GM18867 (cell line): Measurements from ENCODE around the gene CARTPT.

Experiments used
- ATAC-seq: cut with Tn5 transposase; IDR thresholded peaks from one replicate; pipeline ENCODE4 v1.9.1; 2021; ENCODE audit warnings: mild to moderate bottlenecking, moderate library complexity; ENCODE audit not compliant: unreplicated experiment

CARTPT gene

GRCh38 chr5:71719063-71719964, at the start of gene CARTPT:
Gene CARTPT (plus strand): TSS chr5:71719275. CDS start chr5:71719294, 19 bp downstream.
- no peak for ATAC-seq

DNA sequence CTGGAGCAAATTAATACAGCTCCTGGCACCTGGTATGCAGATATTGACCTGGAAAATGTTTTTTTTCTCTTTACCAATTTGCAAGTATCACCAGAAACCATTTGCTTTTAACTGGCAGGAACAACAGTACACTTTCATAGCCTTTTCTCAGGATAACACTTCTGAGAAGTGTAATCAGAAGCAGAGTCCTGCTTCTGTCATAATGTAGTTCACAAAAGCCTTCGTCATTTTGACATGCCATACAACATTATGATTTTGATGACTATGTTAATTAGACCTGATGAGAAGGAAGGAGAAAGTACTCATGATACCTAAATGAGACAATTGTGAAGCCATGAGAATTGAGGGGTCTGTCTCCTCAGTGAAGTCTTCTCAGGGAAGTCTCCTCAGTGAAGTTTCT, 41.1 kb upstream of the CARTPT start:
- no peak for ATAC-seq

GRCh38 chr5:71679714-71680113, 39.4 kb upstream of the CARTPT start:
- ATAC-seq: no peak

- ATAC-seq: no peak
Measured at GRCh38 chr5:71680510-71680909, 38.6 kb upstream of the CARTPT start.

GRCh38 chr5:71681296-71681695, 37.8 kb upstream of the CARTPT start:
- no peak for ATAC-seq

DNA sequence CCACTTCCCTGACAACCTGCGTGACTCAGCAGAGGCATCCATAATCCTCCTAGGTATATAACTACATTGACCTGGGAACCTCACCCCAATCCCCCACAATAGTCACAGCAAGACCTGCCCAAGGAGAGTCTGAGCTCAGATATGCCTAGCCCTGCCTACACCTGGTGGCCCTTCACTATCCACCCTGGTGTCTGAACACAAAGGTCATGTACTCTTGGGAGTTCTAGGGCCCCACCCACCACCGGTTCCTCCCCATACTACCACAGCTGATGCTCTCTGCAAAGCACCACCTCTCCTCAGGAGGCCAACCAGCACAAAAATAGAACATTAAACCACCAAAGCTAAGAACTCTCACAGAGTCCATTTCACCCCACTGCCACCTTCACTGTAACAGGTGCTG, 34.8 kb upstream of the CARTPT start:
- no peak for ATAC-seq

DNA sequence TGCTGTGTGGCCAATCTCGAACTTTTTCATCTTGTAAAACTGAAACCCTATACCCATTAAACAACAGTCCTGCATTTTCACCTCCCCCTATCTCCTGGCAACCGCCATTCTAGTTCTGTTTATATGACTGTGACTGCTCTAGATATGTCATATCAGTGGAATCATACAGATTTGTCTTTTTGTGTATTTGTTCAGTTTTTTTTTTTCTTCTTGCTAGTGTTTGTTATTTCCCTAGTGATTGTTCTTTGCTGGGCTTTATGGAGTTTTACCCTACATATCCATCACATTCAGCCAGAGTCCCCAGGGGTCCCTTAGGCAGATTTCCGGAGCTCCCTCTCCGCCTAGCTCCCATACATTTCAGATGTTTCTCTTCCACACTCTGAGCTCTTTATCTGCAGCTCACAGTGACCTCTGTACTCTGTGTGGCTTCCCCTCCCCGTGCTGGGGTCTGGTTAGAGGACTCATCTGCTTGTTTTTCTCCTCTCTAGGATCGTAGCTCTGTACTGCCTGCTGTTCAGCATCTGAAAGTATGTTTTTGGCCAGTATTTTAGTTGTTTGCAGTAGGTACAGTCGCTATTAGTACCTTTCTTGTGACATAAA, 25.1 kb upstream of the CARTPT start:
- no peak for ATAC-seq

- no peak for ATAC-seq
Measured at GRCh38 chr5:71695071-71695470, 24.0 kb upstream of the CARTPT start.

GRCh38 chr5:71695595-71695994, 23.5 kb upstream of the CARTPT start:
- ATAC-seq: no peak

DNA sequence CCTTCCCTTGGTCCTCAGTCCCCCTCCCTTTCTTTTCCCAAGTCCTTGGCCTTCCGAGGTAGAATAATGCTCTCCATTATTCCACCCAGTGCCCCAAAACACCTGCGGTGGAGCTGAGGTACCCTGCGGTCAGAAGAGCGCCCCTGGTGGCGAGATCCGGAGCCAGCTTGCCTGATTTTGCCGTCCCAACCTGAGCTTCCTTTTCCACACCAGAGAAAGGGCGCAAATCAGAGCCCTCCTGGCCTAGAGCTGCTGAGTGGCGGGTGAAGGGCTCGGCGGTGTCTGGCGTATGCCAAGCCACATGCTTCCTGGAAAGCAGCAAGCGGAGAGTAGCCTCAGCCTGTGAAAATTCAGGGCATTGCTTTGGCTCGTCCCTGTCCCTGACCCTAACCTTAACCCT, 21.1 kb upstream of the CARTPT start:
- no peak for ATAC-seq

- ATAC-seq: no peak
Measured at GRCh38 chr5:71699233-71699632, 19.8 kb upstream of the CARTPT start.

DNA sequence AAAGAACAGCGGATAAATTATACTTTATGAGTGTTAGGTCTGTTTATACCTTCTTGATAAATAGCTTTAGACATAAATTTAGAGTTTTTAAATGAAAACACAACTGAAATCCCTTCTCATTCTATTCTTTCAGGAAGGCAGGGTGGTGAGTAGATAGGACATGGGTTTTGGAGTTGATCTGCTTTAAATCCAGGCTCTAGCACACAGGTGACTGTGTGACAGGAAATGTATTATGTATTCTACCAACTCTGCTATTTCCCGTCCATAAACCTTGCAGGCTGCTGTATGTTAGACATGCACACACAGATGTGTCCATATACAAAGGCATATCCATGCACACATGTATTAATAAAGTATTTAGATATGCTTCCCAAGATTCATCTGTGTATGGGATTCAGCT, 19.3 kb upstream of the CARTPT start:
- no peak for ATAC-seq

DNA sequence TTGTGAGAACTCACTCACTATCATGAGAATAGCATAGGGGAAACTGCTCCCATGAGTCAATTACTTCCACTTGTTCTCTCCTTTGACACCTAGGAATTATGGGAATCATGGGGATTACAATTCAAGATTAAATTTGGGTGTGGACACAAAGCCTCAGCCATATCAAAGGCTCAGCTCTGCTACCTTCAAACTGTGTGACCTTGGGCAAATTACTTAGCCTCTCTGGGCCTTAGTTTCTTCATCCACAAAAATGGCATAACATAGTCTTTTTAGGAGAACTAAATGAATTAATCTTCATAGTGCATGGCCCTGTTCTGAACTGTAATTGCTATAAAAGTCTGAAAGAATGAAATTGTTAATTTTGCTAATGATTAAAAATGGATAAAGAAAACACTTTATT, 18.3 kb upstream of the CARTPT start:
- ATAC-seq: no peak

GRCh38 chr5:71701407-71701806, 17.7 kb upstream of the CARTPT start:
- no peak for ATAC-seq

DNA sequence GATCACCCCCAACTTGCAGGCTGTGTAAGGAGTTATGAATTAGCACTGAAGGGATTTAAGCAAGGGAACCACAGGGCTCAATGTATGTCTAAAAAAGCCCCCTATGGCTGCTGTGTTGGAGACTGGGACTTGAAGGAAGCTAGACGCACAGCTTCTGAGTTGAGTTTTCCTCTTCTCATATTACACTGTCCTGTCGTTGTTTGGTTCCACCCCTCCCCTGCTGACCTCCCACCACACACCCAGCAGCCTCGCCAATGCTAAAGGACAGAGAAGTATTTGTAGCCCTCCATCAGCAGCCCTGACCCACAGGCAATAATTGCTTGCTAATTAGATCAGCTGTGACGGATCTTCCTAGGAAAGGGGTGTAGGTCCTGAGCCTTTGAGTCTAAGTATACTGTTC, 15.1 kb upstream of the CARTPT start:
- no peak for ATAC-seq

- ATAC-seq: no peak
Measured at GRCh38 chr5:71705421-71705820, 13.7 kb upstream of the CARTPT start.

DNA sequence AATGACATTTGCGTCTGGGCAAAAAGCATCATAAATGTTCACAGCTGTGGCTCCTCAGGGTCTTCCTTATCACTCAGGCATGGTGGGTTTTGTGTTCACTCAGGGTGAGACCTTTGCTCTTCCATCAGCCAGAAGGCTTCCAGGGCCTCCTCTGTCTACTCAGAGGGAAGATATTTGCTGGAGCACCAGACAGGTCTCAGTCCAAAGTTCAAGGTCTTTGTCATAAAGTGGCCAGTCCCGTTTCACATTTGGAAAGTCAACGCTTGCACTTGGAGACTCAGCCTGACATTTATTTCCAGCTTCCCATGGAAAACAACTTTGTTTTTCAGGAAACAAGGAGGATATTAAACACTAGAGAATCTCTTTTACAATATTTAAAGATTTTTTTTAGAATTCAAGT, 12.2 kb upstream of the CARTPT start:
- no peak for ATAC-seq

GRCh38 chr5:71711610-71712009, 7.5 kb upstream of the CARTPT start:
- ATAC-seq: no peak

DNA sequence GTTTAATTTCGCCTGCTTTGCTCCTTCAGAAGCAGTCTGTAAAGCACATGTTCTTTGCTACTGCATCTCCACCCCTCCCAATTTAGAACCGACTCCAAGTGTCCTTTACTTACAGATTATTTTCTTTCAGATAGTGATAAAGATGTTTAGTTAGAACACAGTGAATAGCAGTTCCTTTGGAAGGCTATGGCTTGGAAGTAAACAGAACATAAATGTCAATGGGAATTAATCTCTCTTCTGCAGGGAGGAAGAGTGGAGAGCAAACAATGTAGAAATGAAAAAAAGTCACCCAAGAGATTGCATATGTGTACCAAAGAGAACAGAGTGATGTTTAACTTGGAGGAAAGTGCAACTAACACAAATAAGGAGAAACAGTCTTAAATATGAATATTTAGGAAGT, 4.2 kb upstream of the CARTPT start:
- ATAC-seq: no peak

DNA sequence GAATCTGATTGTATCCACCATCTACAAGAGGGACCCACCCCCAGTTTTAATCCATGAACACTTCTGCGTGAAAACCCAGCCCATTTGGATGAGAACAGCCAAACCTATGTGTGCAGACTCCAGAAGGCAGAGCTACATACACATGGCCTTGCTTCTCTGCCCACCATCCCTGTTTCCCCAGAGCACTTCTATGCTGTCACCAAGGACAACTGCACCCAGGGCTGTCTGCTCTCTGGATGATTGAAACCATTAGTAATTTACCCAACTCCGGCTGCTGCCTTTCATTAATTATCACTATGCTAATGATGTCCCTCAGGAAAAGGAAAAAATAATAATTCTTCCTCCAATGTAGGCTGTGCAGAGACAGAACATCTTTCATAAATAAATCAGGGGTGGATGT, 8.9 kb downstream of the CARTPT start:
- no peak for ATAC-seq

GRCh38 chr5:71731015-71731414, 11.9 kb downstream of the CARTPT start:
- ATAC-seq: no peak

DNA sequence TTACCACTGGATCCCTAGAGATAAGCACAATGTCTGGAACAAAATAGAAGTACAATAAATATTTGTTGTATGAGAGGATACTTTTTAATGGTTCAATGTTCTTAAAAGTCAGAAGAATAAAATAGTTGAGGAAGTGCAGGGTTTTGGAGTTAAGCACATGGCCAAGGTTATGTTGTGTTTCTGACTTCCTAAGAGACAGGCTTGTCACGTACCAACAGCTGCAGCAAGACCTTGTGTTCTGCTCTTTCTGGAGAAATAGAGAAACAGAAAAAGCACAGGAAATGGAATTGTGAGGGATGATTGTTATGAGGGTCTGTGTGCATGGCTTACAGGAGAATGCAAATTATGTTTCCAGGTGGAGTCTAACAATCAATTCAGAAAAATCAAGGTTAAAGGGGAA, 12.9 kb downstream of the CARTPT start:
- no peak for ATAC-seq

DNA sequence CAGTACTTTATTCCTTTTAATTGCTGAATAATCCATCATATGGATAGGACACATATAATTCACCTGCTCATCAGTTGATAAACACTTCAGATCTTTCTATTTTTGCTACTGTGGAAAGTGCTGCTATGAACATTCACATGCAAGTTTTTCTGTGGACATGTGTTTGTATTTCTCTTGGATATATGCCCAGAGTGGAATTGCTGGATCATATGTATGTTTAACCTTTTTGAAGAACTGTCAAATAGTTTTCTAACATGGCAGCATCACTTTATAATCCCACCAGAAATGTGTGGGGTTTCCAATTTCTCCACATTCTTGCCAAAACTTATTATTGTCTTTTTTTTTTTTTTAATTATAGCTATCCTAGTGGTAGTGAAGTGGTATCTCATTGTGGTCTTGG, 15.1 kb downstream of the CARTPT start:
- ATAC-seq: no peak
